GM20000 (cell line): ENCODE results near the gene MARK1.
A peak's percentile ranks its signal among the peaks of the same experiment; 100 is the strongest.

Source experiments
- DNase-seq: peaks from one replicate; pipeline ENCODE4 v3.0.0; 2012; ENCODE audit warnings: low spot score
- CTCF ChIP-seq: IDR thresholded peaks from 2 replicates; pipeline ENCODE4 v1.5.1; 2012; ENCODE audit warnings: mild to moderate bottlenecking, control low read depth; ENCODE audit errors: extremely low read depth, missing control alignments

MARK1 gene

GRCh38 chr1:220711056-220711809 is 183.3 kb downstream of the MARK1 start:
- no peak for TF ChIP-seq CTCF
- DNase-seq = peak; percentile 29
